ENCODE data around the gene ANKRD39.
"Not testable (repeated sequence)": the region's sequence is repeated elsewhere in the genome, so short reads cannot be mapped to it uniquely, and the experiment has no call there.

The ANKRD39 gene

DNA sequence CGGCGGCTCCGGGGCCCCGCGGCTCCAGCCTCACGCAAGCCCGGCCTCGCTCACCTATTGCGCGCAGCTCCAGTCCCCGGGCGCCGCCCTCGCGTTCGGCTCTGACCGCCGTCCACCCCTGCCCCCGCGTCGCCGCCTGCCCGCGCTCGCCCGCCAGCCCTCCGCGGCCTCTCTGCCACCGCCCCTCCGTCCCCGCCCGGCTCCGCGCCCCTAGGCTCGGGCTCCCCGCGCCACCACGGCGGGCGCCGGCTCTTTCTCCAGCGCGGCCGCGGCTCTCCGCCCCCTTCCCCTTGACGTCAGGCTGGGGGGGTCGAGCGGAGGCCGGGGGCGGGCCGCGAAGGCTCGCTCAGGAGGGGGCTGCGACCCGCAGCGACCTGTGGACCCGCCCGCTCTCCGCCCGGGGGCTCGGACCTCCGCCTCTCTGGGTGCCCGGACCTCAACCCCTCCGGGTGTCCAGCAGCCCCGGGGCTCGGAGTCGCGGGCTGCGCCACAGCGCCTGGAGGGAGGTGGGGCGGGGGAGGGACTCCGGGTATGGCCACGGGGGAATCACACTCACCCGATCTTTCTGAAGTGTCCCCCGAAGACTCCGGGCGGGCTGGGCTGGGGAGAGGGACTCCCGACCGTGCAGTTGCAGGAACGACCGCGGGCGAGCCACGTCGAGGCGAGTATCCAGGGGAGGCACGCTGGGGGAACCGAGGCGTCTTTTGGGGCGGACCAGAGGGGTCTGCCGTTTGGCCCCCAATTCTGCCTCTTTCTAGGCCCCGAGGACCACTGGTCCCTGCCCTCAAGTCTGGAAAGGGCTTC, 12.2 kb upstream of the ANKRD39 start, which contains the start of gene SEMA4C:
SEMA4C (minus strand) TSS at position 259 of the 804 bp plus-strand sequence. CDS start 2,194 bp downstream, outside the sequence.
- no peak for DNase-seq

DNA sequence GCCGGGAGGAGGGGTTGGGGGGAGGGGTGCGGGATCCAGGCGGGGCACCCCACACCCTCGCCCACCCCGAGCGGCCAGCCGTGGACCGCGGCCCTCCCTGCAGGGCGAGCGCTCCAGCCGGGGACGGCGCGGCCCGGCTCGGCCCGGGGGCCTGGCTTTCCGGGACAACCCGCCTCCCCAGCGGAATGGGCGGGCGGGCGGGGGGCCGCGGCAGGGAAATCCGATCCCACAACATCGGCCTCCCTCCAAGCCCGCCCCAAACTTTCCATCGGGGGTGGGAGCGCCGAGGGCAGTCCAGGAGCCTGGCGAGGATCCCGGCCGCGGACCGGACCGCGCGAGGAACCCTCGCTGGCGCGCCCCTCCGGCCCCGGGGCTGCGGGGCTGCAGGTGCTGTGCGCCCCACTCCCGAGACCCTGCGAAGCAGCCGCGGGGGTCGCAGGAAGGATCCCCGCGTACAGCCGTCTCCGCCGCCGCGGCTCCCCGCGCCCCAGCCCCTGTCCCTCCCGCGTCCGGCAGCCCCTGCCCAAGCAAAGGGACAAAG, 11.5 kb upstream of the ANKRD39 start:
- DNase-seq, result no peak

DNA sequence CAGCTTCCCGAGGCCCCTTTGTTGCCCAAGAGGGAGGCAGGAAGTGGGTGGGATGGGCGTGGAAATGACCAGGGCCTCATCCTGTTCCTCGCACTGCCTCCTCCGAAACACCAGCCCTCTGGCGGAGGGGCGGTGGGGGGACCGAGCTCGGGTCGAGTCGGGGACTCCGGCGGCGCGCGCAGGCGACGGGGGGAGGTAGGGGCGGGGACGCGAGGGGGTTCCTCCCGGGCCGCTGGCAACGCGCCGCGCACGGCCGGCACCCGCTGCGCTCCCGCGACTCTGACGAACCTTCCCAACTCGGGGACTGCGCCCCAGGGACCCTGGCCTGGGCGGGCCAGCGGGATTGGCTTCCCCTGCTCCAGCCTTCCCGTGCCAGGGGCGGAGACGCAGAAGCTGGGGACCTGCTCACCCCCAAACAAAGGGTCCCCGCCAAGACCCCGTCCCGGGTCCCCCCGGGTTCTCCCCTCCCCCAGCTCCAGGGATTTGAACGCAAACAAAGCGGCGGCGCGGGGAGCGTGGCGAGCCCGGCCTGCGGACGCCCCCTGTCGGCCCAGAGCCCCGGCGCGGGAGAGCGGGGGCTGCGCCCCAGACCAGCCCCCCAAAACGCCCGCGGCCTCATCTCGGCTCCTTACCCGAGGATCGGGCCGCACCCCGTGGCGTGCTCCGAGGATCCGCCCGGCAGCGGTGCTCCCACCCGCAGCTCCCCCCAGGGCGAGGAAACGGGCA, 10.9 kb upstream of the ANKRD39 start:
- DNase-seq, result no peak

DNA sequence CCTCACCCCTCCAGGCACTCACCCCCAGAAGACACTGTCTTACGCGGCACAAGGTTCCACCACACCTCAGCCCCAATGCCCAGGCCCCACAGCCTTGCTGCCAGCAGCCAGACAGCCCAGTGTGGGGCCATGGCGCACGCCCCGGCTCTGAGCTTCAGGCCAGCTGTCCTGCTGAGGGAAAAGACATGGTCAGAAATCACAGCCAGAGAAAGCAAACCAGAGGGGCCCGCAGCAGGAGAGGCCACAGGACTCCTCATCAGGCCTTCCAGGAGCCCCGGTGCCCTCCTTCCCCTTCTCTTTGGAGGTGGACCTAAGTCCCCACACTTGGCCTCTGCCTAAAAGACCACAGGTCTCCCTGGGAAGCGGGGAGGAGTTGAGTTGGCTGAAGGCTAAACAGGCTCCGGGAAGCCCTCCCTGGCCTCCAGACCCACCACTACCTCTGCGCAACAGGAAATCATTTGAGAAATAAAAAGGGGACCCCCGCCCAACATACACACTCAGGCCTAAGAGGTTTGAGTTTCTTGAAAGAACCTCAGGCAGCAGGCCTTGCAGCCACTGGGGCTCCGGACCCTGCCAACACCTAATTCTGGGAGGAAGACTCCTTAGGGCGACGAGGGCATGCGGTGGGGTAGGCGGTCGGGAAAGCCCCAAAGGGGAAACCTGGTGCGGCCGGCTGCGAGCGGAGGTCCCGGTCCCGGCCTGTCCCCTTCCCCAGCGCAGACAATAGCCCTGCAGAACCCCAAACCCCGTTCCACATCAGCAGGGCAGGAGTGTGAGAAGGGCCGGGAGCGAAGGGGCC, 10.1 kb upstream of the ANKRD39 start:
- DNase-seq, result no peak

DNA sequence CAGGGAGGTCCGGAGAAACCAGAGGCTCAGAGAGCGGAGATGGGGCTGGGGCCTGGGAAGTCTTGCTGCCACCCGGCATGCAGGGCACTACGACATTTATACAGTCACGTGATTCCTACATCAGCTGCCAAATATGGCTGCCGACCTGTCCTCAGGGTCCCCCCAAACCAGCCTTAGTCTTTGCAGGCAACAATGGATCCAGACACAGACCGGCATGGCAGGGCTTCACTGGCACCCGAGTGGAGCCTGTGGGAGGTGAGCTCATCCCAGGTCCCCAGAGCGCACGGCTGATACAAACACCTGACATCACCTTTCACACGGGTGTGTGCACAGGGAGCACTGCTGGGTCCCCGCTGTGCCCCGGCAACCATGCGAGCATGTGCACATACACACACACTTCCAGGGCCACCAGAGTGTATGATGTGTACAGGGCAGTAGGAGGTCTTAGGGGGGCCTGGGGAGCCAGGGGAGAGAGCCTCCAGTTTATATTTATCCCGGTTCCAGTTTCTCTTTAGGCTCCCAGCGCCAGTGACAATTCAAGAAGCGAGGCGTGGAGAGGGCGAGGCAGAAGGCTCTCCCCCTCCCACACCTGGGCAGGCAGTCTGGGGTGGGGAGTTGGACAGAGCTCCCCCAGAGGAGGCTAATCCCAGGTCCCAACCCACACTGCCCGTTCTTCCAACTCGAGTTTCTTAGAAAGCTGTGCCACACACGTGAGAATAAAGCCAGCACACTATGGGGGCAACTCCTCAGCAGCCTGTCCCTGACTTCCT, 9.4 kb upstream of the ANKRD39 start:
- DNase-seq, result no peak

DNA sequence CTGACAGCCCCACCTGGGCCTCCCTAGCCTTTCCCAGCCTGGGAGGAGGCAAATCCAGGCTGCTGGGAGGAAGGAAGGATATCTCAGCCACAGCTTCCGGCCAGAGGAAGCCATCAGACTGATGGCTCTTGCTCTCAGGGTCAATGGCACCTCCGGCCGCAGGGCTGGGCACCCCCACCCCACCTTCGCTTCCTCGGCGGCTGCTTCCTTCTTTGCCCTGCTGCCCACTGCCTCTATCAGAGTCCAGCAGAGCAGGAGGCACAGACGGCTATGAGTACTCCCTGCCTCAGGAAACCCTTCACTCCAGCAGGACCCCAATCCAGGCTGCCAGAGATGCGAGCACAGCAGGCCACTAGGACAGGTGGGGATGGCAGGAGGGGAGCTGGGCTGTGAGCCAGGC, 8.8 kb upstream of the ANKRD39 start:
- no peak for DNase-seq

DNA sequence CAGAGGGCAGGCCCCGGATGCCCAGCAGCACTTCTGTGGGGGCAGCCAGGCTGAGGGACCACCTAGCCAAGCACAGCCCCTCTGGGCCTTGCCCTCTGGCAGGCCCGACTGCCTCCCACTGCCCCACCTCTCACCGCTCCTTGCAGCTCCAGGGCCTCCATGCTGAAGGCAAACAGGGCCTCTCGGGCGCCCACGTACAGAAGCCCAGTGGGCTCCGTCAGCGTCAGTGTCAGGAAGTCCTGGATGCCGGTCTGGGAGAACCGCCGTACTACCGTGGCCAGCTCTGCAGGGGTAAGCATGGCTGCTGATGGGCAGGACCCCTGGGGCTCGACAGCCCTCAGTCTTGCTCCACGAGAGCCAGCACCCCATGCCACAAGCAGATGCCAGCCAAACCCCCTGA, 8.3 kb upstream of the ANKRD39 start:
- no peak for DNase-seq

DNA sequence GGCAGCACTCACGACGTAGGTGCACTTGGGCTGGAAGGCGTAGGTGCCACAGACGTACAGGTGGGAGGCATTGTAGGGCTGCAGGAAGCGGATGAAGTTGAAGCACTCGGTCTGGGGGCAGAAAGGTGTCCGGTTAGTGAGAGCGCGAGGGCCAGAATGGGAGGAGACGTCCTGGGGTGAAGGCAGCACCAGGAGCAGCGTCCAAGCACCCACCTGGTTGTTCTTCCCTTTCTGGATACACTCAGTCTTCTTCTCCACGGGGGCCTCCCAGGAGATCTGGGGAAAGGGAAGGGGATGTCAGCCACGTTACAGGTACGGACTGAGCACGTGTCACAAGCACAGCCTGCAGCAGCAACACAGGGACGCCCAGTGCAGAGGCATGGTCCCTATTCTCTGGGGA, 7.8 kb upstream of the ANKRD39 start:
- DNase-seq, result no peak

DNA sequence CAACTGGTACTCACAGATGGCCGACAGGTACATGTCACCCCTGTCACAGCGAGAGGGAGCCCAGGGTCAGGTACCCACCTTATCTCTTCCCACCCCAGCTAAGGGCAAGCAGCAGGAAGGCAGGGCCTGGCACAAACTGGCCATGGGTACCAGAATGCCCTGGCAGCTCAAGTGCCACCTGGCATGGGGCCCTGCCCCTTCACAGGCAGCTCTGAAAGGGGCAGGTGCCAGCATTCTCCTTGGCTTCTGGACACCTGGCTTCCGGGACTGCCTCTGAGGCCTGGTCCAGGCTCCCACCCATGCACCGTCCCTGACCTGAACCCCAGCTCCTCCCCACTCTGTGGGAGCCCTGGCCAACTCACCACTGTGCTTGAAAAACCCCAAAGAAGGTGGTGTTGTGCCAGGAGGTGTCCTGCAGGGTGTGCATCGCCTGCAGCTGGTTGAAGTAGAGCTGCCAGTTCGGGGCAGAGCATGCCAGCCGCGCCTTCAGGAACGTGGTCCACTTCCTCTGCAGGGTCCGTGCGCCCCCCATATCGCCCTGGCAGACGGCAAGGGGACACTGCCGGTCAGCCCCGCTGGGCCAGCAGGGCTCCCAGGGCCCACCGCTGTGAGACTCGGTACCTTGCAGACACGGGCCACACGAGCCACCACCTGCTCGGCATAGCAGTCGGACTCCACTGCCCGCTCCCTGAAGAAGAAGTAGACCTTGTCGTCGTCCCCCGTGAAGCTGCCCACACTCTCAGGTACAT, 6.7 kb upstream of the ANKRD39 start:
- no peak for DNase-seq

DNA sequence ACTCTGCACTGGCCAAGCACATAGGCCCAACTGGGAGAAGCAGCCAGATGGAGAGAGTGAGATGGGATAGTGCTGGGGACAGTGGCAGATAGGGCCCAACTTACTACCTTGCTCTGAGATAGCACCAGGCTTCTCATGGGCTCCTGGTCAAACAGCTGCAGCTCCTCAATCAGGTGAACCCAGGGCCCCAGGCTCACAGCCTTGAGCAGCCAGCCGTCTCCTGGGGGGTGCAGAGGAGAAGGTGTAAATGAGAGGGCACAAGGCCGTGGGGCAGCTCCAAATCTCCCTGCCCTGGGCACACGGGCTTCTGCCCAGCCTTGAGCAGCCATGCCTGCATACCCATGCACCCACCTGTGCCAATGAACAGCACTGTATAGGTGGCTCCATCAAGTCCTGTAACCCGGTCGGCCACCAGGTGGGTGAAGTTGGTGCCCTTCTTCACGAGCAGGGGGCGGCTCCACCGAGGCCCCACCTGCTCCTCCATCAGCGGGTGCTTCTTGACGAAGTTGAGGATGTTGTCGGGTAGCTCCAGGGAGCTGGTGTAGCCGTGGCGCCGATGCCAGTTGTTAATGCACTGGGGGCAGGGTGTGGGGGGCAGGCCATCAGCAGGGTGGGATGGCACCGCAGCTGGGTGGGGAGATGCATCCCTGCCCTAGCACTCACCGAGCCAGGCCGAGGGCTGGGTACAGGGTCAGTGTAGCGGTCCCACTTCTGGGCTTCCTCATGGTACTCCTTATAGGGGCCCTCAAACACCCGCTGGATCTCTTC, 5.9 kb upstream of the ANKRD39 start:
- no peak for DNase-seq

DNA sequence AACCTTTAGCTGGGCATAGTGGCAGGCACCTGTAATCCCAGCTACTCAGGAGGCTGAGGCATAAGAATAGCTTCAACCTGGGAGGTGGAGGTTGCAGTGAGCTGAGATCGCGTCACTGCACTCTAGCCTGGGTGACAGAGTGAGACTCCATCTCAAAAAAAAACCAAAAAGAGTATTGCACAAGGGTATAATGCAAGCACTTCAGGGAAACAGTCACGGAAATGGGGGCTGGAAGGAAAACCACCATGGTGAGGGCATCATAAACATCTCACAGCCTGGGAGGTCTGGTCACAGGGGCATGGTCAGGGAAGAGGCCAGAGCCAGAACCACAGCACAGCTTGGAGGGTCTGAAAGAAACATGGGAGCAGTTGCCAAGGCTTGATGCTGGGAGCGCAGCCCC, 5.2 kb upstream of the ANKRD39 start:
- not testable (repeated sequence) for DNase-seq

DNA sequence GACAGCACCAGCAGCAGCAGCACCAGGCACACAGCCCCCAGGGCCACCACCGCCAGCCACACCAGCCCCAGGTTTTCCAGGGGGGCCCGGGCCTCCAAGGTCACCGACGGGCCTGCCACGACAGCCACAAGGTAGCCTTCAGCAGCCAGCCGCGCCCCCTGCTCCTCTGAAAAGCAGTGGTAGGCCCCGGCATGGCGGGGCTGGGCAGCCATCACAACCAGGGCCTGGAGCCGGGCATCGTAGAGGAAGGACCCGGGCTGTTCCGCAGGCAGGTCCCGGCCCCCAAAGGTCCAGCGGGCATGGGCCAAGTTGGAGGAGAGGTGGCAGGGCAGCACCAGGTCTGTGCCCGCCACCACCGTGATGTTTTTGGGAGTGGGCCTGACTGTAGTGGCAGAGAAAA, 3.3 kb upstream of the ANKRD39 start:
- DNase-seq, result no peak

DNA sequence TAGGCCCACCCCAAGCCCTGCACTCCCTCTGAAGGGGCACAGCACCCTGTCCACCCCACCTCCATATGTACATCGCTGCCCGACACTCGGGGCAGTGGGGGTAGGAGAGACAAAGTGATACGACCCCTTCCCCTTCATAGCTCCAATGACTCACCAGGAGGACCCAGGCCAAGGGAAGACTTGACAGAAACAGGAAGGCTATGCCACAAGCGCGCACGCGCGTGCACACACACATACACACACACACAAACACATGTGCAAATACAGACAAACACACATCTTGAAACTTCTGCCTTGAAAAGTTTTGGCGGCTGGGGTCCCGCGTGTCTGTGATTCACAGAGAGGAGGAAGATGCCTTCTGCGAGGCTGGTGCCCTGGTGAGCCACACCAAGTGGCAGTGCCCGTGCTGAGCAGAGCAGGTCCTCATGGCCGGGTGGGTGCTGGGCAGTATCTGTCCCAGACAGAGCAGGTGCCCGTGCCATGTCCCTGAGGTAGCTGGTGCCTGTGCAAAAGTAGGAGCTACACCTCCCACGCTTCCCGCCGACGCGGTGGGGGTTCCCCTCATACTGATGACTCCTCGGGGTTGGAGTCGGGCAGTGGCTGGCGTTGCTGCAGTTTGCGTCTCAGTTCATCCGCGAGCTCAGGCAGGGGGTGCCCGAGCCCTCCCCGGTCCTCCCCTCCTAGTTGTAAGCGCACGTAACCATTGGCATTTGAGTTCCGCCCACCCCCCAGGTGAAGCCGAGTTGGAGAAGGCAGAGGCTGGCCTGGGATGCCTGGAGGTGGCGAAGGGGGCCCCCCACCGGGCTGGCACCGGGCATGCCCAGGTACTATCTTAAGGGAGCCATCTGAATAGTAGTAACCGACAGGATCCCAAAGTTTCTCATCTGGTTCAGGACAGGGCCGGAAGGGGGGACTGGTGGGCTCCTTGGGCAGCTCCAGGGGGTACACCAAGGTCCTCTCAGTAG, 2.5 kb upstream of the ANKRD39 start:
- no peak for DNase-seq

DNA sequence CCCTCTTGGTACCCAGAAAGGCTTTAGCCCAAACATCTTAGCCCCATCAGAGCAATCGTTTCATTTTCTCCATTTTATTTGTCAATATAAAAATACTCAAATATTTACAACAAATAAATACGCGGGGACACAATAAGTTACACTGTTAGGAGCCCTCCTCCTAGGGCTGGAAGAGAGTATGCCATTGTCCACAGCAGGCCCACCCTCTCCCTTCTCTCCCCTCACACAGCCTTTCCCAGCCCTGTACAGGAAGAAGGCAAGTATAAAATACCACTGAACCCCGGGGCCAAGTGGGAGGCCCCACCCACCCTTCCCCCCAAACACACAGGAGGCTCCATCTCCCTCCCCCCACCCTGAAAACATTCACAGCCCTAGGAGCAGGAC, 1.9 kb upstream of the ANKRD39 start:
- DNase-seq, result no peak

DNA sequence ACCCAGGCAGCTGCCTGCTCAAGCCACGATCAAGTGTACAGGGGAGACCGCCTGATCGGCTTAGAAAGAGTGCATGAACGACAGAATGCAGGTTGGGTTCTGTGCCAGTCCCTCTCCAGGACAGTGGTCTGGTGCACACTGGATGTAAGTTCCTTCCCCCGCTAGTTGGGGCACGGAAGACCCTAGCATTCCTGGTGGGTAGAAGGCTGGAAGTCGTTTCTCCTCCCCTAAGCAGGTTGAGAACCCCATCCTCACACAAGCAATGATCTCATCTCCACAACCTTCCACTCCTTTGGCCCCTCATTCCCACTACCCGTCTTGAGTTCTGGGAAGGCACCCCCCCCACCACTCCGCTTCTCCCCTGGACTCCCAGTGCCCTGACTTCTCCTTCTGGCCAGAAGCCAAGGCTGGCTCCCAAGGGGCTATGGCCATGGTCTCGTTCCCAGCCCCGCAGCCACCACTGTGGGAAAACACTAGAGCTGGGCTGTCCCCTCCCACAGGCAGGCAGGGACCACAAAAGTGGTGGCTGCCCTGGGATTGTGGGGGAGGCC, 1.4 kb upstream of the ANKRD39 start:
- DNase-seq, result no peak

DNA sequence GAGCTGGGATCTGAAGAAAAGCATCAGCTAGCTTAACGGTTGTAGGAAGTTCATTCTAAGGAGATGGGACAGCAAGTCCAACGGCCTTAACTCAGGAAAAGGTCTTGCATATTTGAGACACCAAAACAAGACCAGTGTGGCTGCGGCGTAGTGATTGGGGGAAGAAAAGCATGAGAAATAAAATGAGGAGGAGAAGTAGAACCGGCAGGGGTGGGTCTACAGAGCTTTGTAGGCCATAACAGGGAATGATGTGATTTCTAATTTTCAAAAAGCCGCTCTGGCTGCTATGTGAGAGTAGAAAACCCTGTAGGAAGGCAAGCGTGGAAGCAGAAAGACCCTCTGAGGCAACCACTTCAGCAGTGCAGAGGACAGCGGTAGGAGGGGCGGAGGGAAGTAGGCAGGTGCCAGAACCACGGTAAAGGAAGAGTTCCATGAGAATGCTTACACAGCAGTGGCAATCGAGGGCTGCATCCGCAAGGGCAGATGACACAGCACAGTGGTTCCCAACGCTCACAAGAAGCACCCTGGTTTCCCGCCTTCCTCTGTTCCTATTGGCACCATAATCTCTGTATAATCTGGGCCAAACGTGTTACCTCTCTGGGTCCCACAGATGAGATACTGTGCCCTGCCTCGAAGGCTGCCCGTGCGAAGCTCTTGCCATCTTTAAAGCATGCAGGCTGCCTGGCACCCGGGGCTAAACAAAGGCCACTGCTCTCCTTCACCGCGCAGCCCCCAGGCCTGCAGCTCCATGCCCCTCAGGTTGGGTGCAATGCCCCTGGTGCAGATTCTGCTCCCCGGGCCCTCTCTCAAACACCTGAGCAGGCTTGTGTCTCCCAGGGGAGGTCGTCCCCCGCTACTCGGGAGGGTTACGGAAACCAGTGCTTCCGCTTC, 795 bp downstream of the ANKRD39 start:
- DNase-seq, result no peak

DNA sequence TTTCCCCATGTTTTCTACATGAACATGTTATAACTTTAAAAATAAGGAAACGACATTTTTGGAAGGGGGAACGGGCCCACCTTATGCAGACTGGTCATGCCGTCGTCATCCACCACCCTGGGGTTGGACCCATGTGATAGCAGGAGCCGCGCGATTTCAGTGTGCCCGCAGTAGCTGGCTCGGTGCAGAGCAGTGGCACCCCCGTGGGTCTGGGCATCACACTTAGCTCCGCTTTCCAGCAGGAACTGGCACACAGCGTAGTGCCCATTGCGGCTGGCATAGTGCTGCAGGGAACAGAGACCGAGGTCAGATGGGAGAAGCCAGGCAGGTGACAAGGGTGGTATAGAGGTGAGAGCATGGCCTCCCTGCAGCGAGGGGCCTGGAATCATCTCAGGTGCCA, 4.5 kb downstream of the ANKRD39 start:
- DNase-seq, result no peak

DNA sequence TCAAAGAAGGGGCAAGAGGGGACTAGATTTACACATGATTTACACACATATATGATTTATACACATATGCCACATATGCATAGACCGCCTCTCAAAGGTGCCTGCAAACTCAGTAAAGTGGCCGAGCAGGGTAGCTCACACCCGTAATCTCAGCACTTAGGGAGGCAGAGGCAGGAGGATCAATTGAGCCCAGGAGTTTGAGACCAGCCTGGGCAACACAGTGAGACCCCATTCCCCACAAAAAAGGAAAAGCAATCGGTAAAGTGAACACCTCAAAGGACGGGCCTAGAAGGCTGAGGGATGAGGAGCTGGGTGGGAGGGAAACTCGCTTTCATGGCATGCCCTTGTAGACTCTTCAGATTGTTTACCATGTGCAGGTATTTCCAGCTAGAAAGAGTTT, 5.1 kb downstream of the ANKRD39 start:
- no peak for DNase-seq

Measured in SIG-M5 (cell line).